ENCODE measurements around the gene ENC1. TPM values are rescaled to one million over a fixed set of nuclear protein-coding genes. Genes with fewer than 3 reads are reported as not detected.

ENC1 gene
- total and polyA plus RNA-seq, 2 of the 8 experiments (the other 6 are each of a cell fraction or from before 2014, with no cell fraction given), result 5.5 to 13.2 TPM

DNA sequence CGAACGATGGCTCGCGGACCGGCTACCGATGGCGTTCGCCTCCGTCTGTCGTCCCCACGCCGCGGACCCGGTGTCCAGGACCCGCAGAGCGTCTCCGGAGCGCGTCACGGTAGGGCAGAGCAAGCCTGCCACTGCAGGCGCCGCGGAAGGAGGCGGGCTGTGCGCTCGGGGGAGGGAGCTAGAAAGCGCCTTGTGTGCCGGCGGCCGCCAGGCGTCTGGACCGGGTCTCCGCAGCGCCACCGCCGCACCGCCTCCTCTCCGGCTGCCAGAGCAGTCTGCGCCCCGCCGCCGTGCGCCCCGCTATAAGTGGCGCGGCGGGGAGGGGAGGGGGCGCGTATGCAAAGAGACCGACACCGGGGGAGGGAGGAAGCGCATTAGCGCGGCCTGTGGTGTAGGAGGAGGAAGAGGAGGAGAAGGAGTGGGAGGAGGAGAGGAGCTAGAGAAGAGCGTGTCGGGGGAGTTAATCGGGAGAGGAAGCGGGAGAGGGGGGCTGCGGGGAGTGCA lies at the start of gene ENC1 (continued):
- TF ChIP-seq, protein P1, sequence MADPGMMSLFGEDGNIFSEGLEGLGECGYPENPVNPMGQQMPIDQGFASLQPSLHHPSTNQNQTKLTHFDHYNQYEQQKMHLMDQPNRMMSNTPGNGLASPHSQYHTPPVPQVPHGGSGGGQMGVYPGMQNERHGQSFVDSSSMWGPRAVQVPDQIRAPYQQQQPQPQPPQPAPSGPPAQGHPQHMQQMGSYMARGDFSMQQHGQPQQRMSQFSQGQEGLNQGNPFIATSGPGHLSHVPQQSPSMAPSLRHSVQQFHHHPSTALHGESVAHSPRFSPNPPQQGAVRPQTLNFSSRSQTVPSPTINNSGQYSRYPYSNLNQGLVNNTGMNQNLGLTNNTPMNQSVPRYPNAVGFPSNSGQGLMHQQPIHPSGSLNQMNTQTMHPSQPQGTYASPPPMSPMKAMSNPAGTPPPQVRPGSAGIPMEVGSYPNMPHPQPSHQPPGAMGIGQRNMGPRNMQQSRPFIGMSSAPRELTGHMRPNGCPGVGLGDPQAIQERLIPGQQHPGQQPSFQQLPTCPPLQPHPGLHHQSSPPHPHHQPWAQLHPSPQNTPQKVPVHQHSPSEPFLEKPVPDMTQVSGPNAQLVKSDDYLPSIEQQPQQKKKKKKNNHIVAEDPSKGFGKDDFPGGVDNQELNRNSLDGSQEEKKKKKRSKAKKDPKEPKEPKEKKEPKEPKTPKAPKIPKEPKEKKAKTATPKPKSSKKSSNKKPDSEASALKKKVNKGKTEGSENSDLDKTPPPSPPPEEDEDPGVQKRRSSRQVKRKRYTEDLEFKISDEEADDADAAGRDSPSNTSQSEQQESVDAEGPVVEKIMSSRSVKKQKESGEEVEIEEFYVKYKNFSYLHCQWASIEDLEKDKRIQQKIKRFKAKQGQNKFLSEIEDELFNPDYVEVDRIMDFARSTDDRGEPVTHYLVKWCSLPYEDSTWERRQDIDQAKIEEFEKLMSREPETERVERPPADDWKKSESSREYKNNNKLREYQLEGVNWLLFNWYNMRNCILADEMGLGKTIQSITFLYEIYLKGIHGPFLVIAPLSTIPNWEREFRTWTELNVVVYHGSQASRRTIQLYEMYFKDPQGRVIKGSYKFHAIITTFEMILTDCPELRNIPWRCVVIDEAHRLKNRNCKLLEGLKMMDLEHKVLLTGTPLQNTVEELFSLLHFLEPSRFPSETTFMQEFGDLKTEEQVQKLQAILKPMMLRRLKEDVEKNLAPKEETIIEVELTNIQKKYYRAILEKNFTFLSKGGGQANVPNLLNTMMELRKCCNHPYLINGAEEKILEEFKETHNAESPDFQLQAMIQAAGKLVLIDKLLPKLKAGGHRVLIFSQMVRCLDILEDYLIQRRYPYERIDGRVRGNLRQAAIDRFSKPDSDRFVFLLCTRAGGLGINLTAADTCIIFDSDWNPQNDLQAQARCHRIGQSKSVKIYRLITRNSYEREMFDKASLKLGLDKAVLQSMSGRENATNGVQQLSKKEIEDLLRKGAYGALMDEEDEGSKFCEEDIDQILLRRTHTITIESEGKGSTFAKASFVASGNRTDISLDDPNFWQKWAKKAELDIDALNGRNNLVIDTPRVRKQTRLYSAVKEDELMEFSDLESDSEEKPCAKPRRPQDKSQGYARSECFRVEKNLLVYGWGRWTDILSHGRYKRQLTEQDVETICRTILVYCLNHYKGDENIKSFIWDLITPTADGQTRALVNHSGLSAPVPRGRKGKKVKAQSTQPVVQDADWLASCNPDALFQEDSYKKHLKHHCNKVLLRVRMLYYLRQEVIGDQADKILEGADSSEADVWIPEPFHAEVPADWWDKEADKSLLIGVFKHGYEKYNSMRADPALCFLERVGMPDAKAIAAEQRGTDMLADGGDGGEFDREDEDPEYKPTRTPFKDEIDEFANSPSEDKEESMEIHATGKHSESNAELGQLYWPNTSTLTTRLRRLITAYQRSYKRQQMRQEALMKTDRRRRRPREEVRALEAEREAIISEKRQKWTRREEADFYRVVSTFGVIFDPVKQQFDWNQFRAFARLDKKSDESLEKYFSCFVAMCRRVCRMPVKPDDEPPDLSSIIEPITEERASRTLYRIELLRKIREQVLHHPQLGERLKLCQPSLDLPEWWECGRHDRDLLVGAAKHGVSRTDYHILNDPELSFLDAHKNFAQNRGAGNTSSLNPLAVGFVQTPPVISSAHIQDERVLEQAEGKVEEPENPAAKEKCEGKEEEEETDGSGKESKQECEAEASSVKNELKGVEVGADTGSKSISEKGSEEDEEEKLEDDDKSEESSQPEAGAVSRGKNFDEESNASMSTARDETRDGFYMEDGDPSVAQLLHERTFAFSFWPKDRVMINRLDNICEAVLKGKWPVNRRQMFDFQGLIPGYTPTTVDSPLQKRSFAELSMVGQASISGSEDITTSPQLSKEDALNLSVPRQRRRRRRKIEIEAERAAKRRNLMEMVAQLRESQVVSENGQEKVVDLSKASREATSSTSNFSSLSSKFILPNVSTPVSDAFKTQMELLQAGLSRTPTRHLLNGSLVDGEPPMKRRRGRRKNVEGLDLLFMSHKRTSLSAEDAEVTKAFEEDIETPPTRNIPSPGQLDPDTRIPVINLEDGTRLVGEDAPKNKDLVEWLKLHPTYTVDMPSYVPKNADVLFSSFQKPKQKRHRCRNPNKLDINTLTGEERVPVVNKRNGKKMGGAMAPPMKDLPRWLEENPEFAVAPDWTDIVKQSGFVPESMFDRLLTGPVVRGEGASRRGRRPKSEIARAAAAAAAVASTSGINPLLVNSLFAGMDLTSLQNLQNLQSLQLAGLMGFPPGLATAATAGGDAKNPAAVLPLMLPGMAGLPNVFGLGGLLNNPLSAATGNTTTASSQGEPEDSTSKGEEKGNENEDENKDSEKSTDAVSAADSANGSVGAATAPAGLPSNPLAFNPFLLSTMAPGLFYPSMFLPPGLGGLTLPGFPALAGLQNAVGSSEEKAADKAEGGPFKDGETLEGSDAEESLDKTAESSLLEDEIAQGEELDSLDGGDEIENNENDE (IDR thresholded peaks at IDR 0.05; ENCODE audit: insufficient replicate concordance, low read length), result no peak
- no peak for TF ChIP-seq EZH2 (IDR thresholded peaks at IDR 0.05; ENCODE audit: low read depth, low read length, severe bottlenecking)
- no peak for TF ChIP-seq SP4 (IDR thresholded peaks at IDR 0.05; ENCODE audit: low read length)
- no peak for TF ChIP-seq CHD1 (IDR thresholded peaks at IDR 0.05; ENCODE audit: low read depth, low read length)
- TF ChIP-seq NANOG (IDR thresholded peaks at IDR 0.05; ENCODE audit: insufficient read depth, low read depth, low read length, poor library complexity, severe bottlenecking), result peak; percentile 5
- TF ChIP-seq POU5F1 (IDR thresholded peaks at IDR 0.05; ENCODE audit: low read depth, low read length), result no peak
- TF ChIP-seq EGR1 (IDR thresholded peaks at IDR 0.05; ENCODE audit: borderline replicate concordance, low read depth, low read length), result peak; percentile 86
- TF ChIP-seq RFX5 (IDR thresholded peaks at IDR 0.05; ENCODE audit: borderline replicate concordance, low read depth, low read length), result no peak
- no peak for TF ChIP-seq KDM5A (IDR thresholded peaks at IDR 0.05; ENCODE audit: low read length)
- TF ChIP-seq SUZ12 (IDR thresholded peaks at IDR 0.05; ENCODE audit: low read length), result no peak
- peak; percentile 95 for TF ChIP-seq TBP (IDR thresholded peaks at IDR 0.05; ENCODE audit: low read depth, low read length)
- TF ChIP-seq SIN3A (conservative IDR thresholded peaks at IDR 0.05 in 1 of 2, IDR thresholded peaks at IDR 0.05 in 1 of 2; ENCODE audit: low read depth in 1 of 2, low read length in 2 of 2), result peak in 1 of 2 experiments; percentile 63; a peak in 2 of 4 replicates
